GM12872 (cell line): ENCODE results near the gene SORBS2.

Experiments used
- CTCF ChIP-seq: IDR thresholded peaks from 3 replicates; pipeline ENCODE4 v1.5.1; 2011; ENCODE audit warnings: low read depth, mild to moderate bottlenecking, low read length, moderate library complexity; ENCODE audit not compliant: insufficient read depth

SORBS2 gene

GRCh38 chr4:185838514-185839193, 26.7 kb upstream of the SORBS2 start:
- TF ChIP-seq CTCF = no peak

DNA sequence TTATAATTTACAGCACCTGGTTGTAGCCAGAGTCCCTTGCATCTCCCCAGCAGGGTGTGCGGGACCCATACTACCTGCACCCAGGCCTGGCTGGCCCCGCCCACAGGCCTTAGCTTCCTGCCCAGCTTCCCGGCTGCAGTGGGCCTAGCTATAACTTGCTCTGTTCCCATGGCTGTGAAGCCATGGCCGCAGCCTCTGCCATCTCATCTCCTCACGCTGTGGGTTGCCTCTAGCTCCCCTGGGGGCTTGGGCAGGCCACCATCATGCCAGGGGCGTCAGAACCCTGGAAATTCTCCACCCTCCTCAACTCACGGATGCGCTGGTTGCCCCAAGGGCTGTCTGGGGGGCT, 26.1 kb upstream of the SORBS2 start:
- no peak for TF ChIP-seq CTCF

DNA sequence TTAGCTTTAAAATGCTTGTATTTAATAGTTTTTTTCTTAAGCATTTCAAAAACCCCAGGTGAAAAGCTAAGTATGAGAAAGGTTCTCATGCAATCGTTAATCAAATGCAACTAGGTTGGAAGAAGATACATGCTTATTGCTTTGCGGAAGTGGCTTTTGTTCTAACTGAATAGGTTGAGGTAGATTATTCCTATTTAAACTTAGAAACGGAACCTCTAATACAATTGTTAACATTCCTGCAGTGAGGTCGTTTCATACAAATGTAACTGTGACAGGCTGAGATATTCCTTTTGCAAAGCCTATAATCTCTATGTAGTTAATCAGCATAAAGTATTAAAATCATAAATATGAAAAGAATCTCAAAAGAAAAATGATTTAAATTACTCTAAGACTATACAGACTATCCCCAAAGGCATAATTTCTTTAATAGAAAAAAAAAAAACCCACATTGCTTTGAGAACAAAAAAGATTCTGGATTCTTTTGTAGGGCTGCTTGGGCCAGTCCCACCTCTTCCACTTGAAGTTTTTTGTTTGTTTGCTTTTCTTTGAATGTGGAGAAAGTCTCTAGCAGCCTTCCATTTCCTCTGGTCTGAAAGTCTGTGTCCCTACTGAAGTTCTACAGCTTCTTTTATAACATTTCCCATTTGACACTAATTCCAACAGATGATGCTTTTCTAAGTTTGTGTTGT, 25.6 kb upstream of the SORBS2 start:
- TF ChIP-seq CTCF = no peak

GRCh38 chr4:185836241-185837084, 24.5 kb upstream of the SORBS2 start:
- no peak for TF ChIP-seq CTCF

DNA sequence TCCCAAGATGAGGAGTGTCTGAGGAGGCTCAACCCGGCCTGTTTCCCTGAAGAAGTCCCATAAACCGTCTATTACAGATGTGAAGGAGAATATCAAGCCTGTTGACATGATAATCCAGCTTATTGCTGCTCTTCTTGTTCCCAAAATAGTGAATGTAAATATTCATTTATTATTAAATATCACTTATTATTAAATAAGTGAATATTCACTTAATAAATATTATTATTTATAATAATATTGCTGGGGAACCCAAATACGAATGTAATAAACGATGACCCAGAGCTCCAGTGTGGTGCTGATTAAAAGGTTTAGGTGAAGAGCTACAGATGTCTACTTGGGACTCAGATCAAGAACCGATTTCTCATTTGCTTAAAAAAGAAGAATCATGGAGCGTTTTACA, 23.8 kb upstream of the SORBS2 start:
- no peak for TF ChIP-seq CTCF

- TF ChIP-seq CTCF = no peak
These were observed 23.3 kb upstream of the SORBS2 start for GRCh38 chr4:185835336-185835735.

GRCh38 chr4:185834778-185835177, 22.8 kb upstream of the SORBS2 start:
- TF ChIP-seq CTCF = no peak
